ENCODE results near the gene MOB2.

The MOB2 gene

GRCh38 chr11:1502168-1502953 lies 15.8 kb upstream of the MOB2 start:
- Mint-ChIP-seq H3K4me1 (ENCODE audit: low read depth) (peaks cover 15% of the 10 kb centered on the region), H3K27me3 (ENCODE audit: low read depth) (no peaks in the 10 kb centered on the region), H3K9me3 (no peaks in the 10 kb centered on the region), H3K4me3 (no peak overlapping the region), H3K36me3 (ENCODE audit: low read depth) (peaks cover 7% of the 10 kb centered on the region), H3K27ac (no peak overlapping the region)

DNA sequence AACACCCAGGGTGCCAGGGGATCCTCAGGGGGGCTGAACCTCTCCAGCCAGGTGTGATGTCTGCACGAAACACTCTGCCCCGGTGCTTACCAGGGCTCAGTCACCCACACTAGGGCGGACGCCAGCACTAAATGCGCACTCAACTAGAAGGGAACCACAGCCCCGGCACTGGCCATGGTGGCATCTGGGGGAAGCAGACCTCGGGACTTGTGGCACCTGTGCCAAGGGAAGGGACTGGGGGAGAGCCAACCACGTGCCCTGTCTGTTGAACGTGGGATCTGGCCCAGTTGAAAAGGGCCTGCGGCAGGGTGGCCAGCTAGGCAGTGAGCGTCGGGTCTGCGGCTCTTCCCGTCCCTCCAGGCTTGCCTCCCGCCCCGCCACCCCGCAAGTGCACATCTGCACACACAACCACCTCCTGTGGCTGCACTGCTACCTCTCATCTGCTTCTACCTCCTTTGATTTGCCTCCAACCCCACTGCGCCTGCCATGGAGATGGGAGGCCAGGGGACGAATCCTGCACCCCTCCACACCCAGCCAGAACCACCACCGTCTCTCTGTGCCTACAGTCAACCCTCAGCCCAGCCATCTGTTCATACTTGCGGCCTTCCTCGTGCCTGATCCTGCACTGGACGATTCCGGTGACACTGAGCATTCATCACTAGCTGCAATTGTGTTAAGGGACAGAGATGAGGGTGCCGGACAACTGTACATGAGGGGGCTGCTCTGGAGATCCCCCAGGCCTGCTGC lies 15.0 kb upstream of the MOB2 start:
- Mint-ChIP-seq H3K27me3 (ENCODE audit: low read depth) (no peaks in the 10 kb centered on the region), H3K36me3 (ENCODE audit: low read depth) (peaks cover 7% of the 10 kb centered on the region), H3K4me1 (ENCODE audit: low read depth) (peaks cover 21% of the 10 kb centered on the region), H3K9me3 (no peaks in the 10 kb centered on the region), H3K27ac (no peak overlapping the region), H3K4me3 (no peak overlapping the region)

DNA sequence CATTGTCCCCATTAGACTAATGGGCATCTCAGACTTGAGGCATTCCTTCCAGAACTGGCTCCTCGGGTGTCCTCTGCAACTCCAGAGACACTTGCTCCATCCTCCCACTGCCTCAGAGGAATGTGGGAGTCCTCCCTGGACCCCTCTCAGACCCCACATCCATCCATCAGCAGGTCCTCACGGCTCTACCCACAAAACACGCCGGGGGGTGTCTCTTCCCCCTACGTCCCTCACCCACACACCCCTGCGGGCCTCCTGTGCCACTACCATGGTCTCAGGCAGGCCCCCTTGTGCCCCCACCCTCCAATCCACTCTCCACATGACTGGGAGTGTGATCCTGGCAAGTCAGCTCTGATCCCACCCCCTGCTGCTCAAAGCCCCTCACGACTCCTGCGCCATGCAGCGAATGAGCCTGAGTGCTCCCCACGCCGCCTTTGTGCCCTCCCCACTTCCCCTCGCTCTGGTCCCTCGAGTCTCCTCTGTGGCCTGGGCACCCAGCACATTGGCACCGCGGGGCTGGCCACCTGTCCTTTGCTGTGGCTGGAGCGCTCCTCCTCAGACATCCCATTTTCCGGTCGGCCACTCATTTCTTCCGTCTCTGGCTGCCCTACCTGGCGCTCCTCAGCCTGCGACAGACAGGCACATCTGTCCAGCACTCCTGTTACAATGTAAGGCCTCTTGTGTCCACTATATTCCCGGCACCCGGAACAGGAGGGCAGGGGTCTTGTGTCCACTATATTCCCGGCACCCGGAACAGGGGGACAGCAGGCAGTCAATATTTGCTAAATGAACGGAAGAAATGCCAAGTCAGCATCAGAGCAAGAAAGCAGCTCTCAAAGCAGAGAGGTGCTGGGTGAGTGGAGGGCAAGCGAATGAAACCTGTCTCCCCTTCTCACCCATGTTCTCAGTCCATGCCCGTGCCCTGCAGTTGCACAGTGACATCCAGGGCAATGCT lies 14.2 kb upstream of the MOB2 start:
- Mint-ChIP-seq H3K4me3 (no peak overlapping the region), H3K4me1 (ENCODE audit: low read depth) (peaks cover 24% of the 10 kb centered on the region), H3K27me3 (ENCODE audit: low read depth) (no peaks in the 10 kb centered on the region), H3K36me3 (ENCODE audit: low read depth) (peaks cover 7% of the 10 kb centered on the region), H3K9me3 (no peaks in the 10 kb centered on the region), H3K27ac (no peak overlapping the region)

- Mint-ChIP-seq H3K27me3 (ENCODE audit: low read depth) (no peaks in the 10 kb centered on the region), H3K36me3 (ENCODE audit: low read depth) (peaks cover 7% of the 10 kb centered on the region), H3K27ac (no peak overlapping the region), H3K4me3 (no peak overlapping the region), H3K9me3 (no peaks in the 10 kb centered on the region), H3K4me1 (ENCODE audit: low read depth) (peaks cover 24% of the 10 kb centered on the region)
Observed at GRCh38 chr11:1499899-1500298, 13.3 kb upstream of the MOB2 start.

GRCh38 chr11:1499261-1499890 lies 12.8 kb upstream of the MOB2 start:
- peaks cover 7% of the 10 kb centered on the region for H3K36me3 Mint-ChIP-seq (ENCODE audit: low read depth)
- peaks cover 24% of the 10 kb centered on the region for H3K4me1 Mint-ChIP-seq (ENCODE audit: low read depth)
- no peak overlapping the region for H3K27ac Mint-ChIP-seq
- H3K9me3 Mint-ChIP-seq = no peaks in the 10 kb centered on the region
- H3K27me3 Mint-ChIP-seq (ENCODE audit: low read depth) = no peaks in the 10 kb centered on the region
- no peak overlapping the region for H3K4me3 Mint-ChIP-seq

DNA sequence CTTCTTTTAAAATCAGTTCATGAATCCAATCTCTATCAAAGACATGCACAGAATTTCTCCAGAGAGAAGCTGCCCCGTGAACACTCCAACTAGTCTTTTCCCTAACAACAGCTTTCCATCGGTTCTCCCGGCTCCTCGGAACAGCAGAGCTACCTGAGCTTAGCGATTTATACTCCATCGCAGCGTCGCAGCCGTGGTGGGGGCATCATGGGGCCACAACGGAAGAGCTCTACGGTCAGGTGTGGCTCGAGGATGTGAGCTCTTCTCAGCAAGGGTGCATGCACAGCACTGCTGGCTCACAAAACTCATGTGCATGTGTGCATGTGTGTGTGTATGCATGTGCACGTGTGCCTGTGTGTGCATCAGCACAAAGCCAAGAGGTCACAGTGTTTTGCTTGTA lies 11.7 kb upstream of the MOB2 start:
- Mint-ChIP-seq H3K4me1 (ENCODE audit: low read depth) (peaks cover 24% of the 10 kb centered on the region), H3K27ac (no peak overlapping the region), H3K27me3 (ENCODE audit: low read depth) (no peaks in the 10 kb centered on the region), H3K9me3 (no peaks in the 10 kb centered on the region), H3K36me3 (ENCODE audit: low read depth) (peaks cover 7% of the 10 kb centered on the region), H3K4me3 (no peak overlapping the region)

DNA sequence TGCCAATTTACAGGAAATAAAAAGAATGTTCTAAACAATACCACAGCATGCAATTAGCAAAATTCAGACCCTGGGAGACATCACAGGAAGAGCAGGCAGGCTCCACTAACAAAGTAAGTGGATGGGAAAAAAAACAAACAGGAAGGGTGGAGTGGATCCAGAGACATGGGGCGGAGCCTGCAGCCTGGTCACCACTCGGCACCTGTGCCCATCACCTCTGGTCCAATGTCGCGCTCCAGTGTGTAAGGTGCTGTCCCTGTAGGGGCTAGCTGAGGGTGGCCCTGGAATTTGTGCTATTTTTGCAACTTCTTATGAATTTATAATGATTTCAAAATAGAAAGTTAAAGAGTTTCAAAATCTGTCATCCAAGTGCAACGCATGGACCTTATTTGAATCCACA lies 11.0 kb upstream of the MOB2 start:
- Mint-ChIP-seq H3K27me3 (ENCODE audit: low read depth) (no peaks in the 10 kb centered on the region), H3K27ac (no peak overlapping the region), H3K4me3 (no peak overlapping the region), H3K36me3 (ENCODE audit: low read depth) (peaks cover 7% of the 10 kb centered on the region), H3K4me1 (ENCODE audit: low read depth) (peaks cover 24% of the 10 kb centered on the region), H3K9me3 (no peaks in the 10 kb centered on the region)

GRCh38 chr11:1496761-1497095 lies 10.1 kb upstream of the MOB2 start:
- Mint-ChIP-seq H3K4me3 (no peak overlapping the region), H3K9me3 (no peaks in the 10 kb centered on the region), H3K27ac (no peak overlapping the region), H3K27me3 (ENCODE audit: low read depth) (no peaks in the 10 kb centered on the region), H3K4me1 (ENCODE audit: low read depth) (peaks cover 24% of the 10 kb centered on the region), H3K36me3 (ENCODE audit: low read depth) (peaks cover 7% of the 10 kb centered on the region)

DNA sequence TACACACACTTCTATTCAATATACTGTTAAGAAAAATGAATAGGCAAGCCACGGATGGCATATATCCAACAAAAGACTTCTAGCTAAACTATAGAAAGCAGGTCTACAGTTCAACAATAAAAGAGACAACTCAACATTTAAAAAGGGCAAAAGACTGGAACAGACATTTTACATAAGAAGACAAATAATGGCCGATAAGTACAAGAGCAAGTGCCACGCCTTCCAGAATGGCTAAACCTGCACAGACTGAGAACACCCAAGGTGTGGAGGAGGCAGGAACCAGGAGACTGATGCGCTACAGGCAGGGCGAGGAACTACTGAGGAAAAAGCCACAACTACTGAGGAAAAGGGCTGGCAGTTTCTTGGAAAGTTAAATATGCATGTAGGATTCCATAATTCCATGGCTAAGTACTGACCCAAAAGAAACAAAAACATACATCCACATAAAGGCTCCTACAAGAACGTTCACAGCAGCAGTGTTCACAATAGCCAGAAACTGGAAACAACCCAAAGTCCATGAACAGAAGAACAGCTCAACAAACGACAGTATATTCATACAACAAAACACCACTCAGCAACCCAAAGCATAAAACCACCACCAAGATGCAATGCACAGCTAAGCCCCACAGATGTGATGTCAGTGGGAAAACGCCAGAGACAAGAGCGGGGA lies 9.6 kb upstream of the MOB2 start:
- Mint-ChIP-seq H3K4me3 (no peak overlapping the region), H3K4me1 (ENCODE audit: low read depth) (peaks cover 24% of the 10 kb centered on the region), H3K36me3 (ENCODE audit: low read depth) (peaks cover 7% of the 10 kb centered on the region), H3K9me3 (no peaks in the 10 kb centered on the region), H3K27ac (no peak overlapping the region), H3K27me3 (ENCODE audit: low read depth) (no peaks in the 10 kb centered on the region)

- Mint-ChIP-seq H3K9me3 (no peaks in the 10 kb centered on the region), H3K4me3 (no peak overlapping the region), H3K27ac (no peak overlapping the region), H3K4me1 (ENCODE audit: low read depth) (peaks cover 24% of the 10 kb centered on the region), H3K27me3 (ENCODE audit: low read depth) (no peaks in the 10 kb centered on the region), H3K36me3 (ENCODE audit: low read depth) (peaks cover 7% of the 10 kb centered on the region)
Observed at GRCh38 chr11:1494650-1495049, 8.1 kb upstream of the MOB2 start.

- H3K27me3 Mint-ChIP-seq (ENCODE audit: low read depth) = no peaks in the 10 kb centered on the region
- no peak overlapping the region for H3K27ac Mint-ChIP-seq
Observed at GRCh38 chr11:1493650-1494244, 7.2 kb upstream of the MOB2 start.

GRCh38 chr11:1491379-1491778 lies 4.8 kb upstream of the MOB2 start:
- Mint-ChIP-seq H3K36me3 (ENCODE audit: low read depth) (no peaks in the 10 kb centered on the region), H3K4me3 (no peak overlapping the region)

More at GRCh38 chr11:1493650-1494244, 7.2 kb upstream of the MOB2 start:
- Mint-ChIP-seq H3K4me3 (no peak overlapping the region), H3K4me1 (ENCODE audit: low read depth) (peaks cover 20% of the 10 kb centered on the region), H3K36me3 (ENCODE audit: low read depth) (peaks cover 4% of the 10 kb centered on the region), H3K9me3 (no peaks in the 10 kb centered on the region)

DNA sequence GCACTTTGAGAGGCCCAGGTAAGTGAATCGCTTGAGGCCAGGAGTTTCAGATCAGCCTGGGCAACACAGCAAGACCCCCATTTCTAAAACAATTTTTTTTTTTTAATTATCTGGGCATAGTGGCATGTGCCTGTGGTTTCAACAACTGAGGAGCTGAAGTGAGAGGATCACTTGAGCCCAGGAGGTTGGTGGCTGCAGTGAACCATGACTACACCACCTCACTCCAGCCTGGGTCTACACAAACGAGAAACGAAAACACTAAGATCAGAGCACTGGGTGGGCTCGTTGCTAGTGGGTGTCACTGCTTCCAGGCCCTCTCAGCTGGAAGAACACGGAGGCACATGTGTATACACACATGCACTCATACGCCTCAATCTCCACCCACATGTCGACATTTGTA lies 4.1 kb upstream of the MOB2 start:
- H3K4me3 Mint-ChIP-seq = no peak overlapping the region
- H3K27me3 Mint-ChIP-seq (ENCODE audit: low read depth) = no peaks in the 10 kb centered on the region
- H3K4me1 Mint-ChIP-seq (ENCODE audit: low read depth) = no peaks in the 10 kb centered on the region
- no peaks in the 10 kb centered on the region for H3K9me3 Mint-ChIP-seq
- no peak overlapping the region for H3K27ac Mint-ChIP-seq
- no peaks in the 10 kb centered on the region for H3K36me3 Mint-ChIP-seq (ENCODE audit: low read depth)

More at GRCh38 chr11:1491379-1491778, 4.8 kb upstream of the MOB2 start:
- Mint-ChIP-seq H3K4me1 (ENCODE audit: low read depth) (peaks cover under 1% of the 10 kb centered on the region), H3K9me3 (no peaks in the 10 kb centered on the region), H3K27ac (no peak overlapping the region), H3K27me3 (ENCODE audit: low read depth) (no peaks in the 10 kb centered on the region)
